Activated CD8-positive, alpha-beta memory T cell treated with anti-CD3 and anti-CD28 coated beads, Interleukin-2, amount 50 U/mL, for 1 hour (primary cell): ENCODE results near the gene MAPKAPK3.

Source experiments
- DNase-seq: peaks from one replicate; pipeline ENCODE4 v3.0.0-alpha.2; 2020; ENCODE audit errors: extremely low read depth

Gene MAPKAPK3

GRCh38 chr3:50689558-50689957 is 72.6 kb downstream of the MAPKAPK3 start:
- DNase-seq = no peak

GRCh38 chr3:50695031-50695430 is 78.1 kb downstream of the MAPKAPK3 start:
- no peak for DNase-seq

- DNase-seq = no peak
These were observed 79.3 kb downstream of the MAPKAPK3 start for GRCh38 chr3:50696276-50696675.

- DNase-seq = no peak
These were observed 81.3 kb downstream of the MAPKAPK3 start for GRCh38 chr3:50698269-50698668.
